ENCODE measurements around the gene SRBD1. TPM values are rescaled to one million over a fixed set of nuclear protein-coding genes. Genes with fewer than 3 reads are reported as not detected.

Gene SRBD1
- total and polyA plus RNA-seq, 2 of the 8 experiments (the other 6 are each of a cell fraction or from before 2014, with no cell fraction given), result 4.6 to 20.0 TPM

DNA sequence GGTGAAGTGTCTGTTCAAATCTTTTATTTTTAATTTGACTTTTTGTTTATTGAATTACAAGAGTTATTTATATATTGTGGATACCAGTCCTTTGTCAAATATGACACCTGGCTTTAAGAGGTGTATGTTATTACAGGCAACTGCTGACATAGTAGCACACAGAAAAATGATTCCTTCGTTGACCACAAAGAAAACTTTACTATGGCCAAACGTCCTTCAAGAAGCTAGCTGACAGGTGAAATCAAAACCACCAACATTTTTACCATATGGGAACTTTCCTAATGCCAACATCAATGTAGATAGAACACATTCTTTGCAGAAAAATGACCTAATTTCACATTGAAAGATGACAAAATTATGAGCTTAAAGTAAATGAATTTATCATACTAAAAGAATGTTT, 6.4 kb upstream of the SRBD1 start:
- no peaks in the 10 kb centered on the region for H3K79me2 ChIP-seq (ENCODE audit: control insufficient read depth in 1 of 2, insufficient read depth in 2 of 2, low read length in 2 of 2)
- POLR2A ChIA-PET (ENCODE audit: partially characterized antibody), result no interaction called here
- DNase-seq (ENCODE audit: low read depth in 1 of 2, low spot score in 2 of 2) (no peak), FAIRE-seq (no peak)
- TF ChIP-seq, protein P1, sequence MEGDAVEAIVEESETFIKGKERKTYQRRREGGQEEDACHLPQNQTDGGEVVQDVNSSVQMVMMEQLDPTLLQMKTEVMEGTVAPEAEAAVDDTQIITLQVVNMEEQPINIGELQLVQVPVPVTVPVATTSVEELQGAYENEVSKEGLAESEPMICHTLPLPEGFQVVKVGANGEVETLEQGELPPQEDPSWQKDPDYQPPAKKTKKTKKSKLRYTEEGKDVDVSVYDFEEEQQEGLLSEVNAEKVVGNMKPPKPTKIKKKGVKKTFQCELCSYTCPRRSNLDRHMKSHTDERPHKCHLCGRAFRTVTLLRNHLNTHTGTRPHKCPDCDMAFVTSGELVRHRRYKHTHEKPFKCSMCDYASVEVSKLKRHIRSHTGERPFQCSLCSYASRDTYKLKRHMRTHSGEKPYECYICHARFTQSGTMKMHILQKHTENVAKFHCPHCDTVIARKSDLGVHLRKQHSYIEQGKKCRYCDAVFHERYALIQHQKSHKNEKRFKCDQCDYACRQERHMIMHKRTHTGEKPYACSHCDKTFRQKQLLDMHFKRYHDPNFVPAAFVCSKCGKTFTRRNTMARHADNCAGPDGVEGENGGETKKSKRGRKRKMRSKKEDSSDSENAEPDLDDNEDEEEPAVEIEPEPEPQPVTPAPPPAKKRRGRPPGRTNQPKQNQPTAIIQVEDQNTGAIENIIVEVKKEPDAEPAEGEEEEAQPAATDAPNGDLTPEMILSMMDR (IDR thresholded peaks at IDR 0.05; ENCODE audit: control extremely low read depth in 1 of 3, insufficient read depth in 1 of 3, low read depth in 1 of 3, low read length in 3 of 3), result no peak
- TF ChIP-seq MAFK (IDR thresholded peaks at IDR 0.05; ENCODE audit: low read depth, low read length) (no peak), BACH1 (IDR thresholded peaks at IDR 0.05; ENCODE audit: low read length) (no peak), SUZ12 (IDR thresholded peaks at IDR 0.05; ENCODE audit: low read length) (no peak)
- CTCF ChIA-PET (ENCODE audit: partially characterized antibody), result interaction anchor here (0.8 to 1.2 kb wide), 2 partner anchors 10 to 21 kb away, joined by 3 to 4 read pairs; no protein-coding TSS in a partner anchor
- no peaks in the 10 kb centered on the region for H3K27me3 ChIP-seq (replicated peaks in 1 of 4; ENCODE audit: control insufficient read depth in 3 of 4, extremely low read depth in 1 of 4, insufficient read depth in 3 of 4, low read length in 3 of 4)
- H3K27ac ChIP-seq (ENCODE audit: low read depth, low read length), result no peak overlapping the region
- no peak overlapping the region for H2AK5ac ChIP-seq (ENCODE audit: low read depth, low read length)
- H4K91ac ChIP-seq (replicated peaks; ENCODE audit: insufficient read length, low read length), result no peak overlapping the region
- no peak overlapping the region for H3K18ac ChIP-seq (ENCODE audit: extremely low read depth, low read length)
- no peaks in the 10 kb centered on the region for H3K79me1 ChIP-seq (ENCODE audit: low read depth, low read length)
- H4K5ac ChIP-seq (ENCODE audit: insufficient read length, low read depth, low read length), result no peak overlapping the region
- H3K4me1 ChIP-seq (replicated peaks in 1 of 4; ENCODE audit: control insufficient read depth in 3 of 4, insufficient read depth in 4 of 4, low read length in 3 of 4), result no peaks in the 10 kb centered on the region
- H3K36me3 ChIP-seq (ENCODE audit: control insufficient read depth in 2 of 4, insufficient read depth in 4 of 4, low read length in 3 of 4), result no peaks in the 10 kb centered on the region
- H3K4me3 ChIP-seq (ENCODE audit: extremely low read depth in 1 of 4, insufficient read depth in 2 of 4, low read depth in 3 of 4, low read length in 4 of 4), result no peak overlapping the region
- no peak overlapping the region for H2BK15ac ChIP-seq (ENCODE audit: low read length)
- H3K14ac ChIP-seq (ENCODE audit: insufficient read length), result no peak overlapping the region
- no peak overlapping the region for H2AFZ ChIP-seq (ENCODE audit: low read length)
- 84% methylated on average over 2 of the region's 2 CpGs; no CpG with 5 or more reads in 1 of the 2 experiments for WGBS, 2 experiments (ENCODE audit: extremely low coverage in 1 of 2, insufficient coverage in 1 of 2, insufficient read length in 1 of 2, insufficient replicate concordance in 2 of 2, low coverage in 1 of 2, low lambda C conversion rate in 2 of 2, missing lambda C conversion rate in 1 of 2)
- H2BK5ac ChIP-seq (ENCODE audit: low read depth, low read length), result no peak overlapping the region
- H3K4me2 ChIP-seq (ENCODE audit: insufficient read depth in 1 of 2, low read depth in 2 of 2, low read length in 2 of 2), result no peak overlapping the region
- H3K56ac ChIP-seq (replicated peaks; ENCODE audit: insufficient read length, low read depth, low read length), result no peak overlapping the region
- no peak overlapping the region for H4K8ac ChIP-seq (ENCODE audit: extremely low read depth, insufficient read depth, low read length)
- no peak overlapping the region for H3K23ac ChIP-seq (ENCODE audit: insufficient read length)
- no peak overlapping the region for H2BK20ac ChIP-seq (ENCODE audit: low read length)
- no peaks in the 10 kb centered on the region for H3K9me3 ChIP-seq (ENCODE audit: insufficient read depth in 2 of 2, low read depth in 1 of 2, low read length in 1 of 2)
- no peak overlapping the region for H2BK12ac ChIP-seq (ENCODE audit: low read depth, low read length)
- no peaks in the 10 kb centered on the region for H3K23me2 ChIP-seq (ENCODE audit: low read depth, low read length)
- H2BK120ac ChIP-seq (replicated peaks; ENCODE audit: low read depth, low read length), result no peak overlapping the region
- no peak overlapping the region for H3K4ac ChIP-seq (replicated peaks; ENCODE audit: insufficient read length, low read depth, low read length)
- H4K20me1 ChIP-seq (replicated peaks in 1 of 2; ENCODE audit: control insufficient read depth in 1 of 2, insufficient read depth in 2 of 2, low read length in 2 of 2), result no peaks in the 10 kb centered on the region
- H3K9ac ChIP-seq (replicated peaks in 1 of 4; ENCODE audit: extremely low read depth in 1 of 4, low read depth in 3 of 4, low read length in 3 of 4), result no peak overlapping the region

Data from H1 (cell line).